ENCODE results near the gene MAPK10.

DNA sequence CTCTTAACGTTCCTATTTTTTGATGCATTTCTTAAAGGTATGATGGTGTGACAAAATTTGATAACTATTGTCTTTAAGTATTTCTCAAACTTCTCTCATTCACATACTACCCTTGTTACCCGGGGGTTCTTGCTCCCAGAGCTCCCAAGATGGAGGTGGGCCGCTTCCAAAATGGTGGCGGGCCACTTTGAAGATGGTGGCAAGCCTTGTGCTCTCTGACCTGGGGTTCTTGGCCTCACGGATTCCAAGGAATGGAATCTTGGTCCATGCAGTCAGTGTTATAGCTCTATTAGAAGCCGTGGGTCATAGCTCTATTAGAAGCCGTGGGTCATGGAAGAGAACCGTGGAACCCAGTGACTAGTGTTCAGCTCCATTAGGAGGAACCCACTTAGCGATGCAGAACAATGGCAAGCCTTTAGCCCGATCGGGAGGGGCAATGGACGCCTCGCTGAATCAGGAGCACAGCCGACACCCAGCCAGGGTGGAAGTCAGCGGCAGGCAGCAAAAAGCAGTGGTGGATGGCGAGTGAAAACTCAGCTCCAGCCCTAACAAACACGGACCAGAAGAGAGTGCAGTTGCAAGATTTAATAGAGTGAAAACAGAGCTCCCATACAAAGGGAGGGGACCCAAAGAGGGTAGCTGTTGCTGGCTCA, 403.4 kb downstream of the MAPK10 start:
- TF ChIP-seq POLR2A (IDR thresholded peaks at IDR 0.05), result no peak
- TF ChIP-seq, protein P1, sequence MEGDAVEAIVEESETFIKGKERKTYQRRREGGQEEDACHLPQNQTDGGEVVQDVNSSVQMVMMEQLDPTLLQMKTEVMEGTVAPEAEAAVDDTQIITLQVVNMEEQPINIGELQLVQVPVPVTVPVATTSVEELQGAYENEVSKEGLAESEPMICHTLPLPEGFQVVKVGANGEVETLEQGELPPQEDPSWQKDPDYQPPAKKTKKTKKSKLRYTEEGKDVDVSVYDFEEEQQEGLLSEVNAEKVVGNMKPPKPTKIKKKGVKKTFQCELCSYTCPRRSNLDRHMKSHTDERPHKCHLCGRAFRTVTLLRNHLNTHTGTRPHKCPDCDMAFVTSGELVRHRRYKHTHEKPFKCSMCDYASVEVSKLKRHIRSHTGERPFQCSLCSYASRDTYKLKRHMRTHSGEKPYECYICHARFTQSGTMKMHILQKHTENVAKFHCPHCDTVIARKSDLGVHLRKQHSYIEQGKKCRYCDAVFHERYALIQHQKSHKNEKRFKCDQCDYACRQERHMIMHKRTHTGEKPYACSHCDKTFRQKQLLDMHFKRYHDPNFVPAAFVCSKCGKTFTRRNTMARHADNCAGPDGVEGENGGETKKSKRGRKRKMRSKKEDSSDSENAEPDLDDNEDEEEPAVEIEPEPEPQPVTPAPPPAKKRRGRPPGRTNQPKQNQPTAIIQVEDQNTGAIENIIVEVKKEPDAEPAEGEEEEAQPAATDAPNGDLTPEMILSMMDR (IDR thresholded peaks at IDR 0.05 in 4 of 5, conservative IDR thresholded peaks at IDR 0.05 in 1 of 5), result no peak
